ENCODE data around the gene IQCH. TPM values are rescaled to one million over a fixed set of nuclear protein-coding genes. Genes with fewer than 3 reads are reported as not detected.
A peak's percentile ranks its signal among the peaks of the same experiment; 100 is the strongest.

Gene IQCH
- total and polyA plus RNA-seq, 9 of the 15 experiments (the other 6 are each of a cell fraction or from before 2014, with no cell fraction given): 1.8 to 3.9 (median 2.7) TPM

DNA sequence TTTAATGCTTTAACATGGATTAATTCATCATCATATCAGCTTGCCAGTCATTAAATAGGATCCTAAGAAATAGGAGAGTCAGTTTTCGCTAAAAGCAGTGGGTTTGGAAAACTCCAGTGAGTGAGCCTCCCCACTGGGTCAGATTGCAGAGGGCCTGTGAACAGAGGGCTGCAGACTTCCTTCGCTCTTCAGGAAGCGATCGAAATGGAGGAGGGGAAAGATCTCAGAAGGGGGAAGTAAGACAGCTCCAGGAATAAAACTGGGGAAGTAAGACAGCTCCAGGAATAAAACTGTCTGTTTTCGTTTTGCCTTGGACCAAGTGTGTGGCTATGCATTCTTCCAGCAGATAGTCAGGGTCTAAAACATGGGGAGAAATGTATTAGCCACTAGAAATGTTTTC, 141.5 kb downstream of the IQCH start:
- Histone ChIP-seq H2AFZ (ENCODE audit: low read depth, low read length) (peak overlapping the region; percentile 49; the same call in 1 of the 2 replicates), H3K9ac (ENCODE audit: insufficient read depth in 1 of 2, low read depth in 2 of 2, low read length in 2 of 2) (no peak overlapping the region), H3K79me2 (ENCODE audit: control insufficient read depth, insufficient read depth, low read length) (no peaks in the 10 kb centered on the region), H3K4me2 (ENCODE audit: insufficient read depth, low read length) (peak overlapping the region; percentile 17; the same call in 1 of the 2 replicates), H3K4me3 (no peak overlapping the region), H3K36me3 (ENCODE audit: control insufficient read depth, insufficient read depth, low read length) (no peaks in the 10 kb centered on the region), H3K27ac (ENCODE audit: extremely low read depth, low read depth, low read length) (no peak overlapping the region), H3K9me1 (ENCODE audit: control insufficient read depth, insufficient read depth, low read length) (no peaks in the 10 kb centered on the region), H3K27me3 (ENCODE audit: control insufficient read depth in 2 of 2, insufficient read depth in 2 of 2, low read length in 2 of 2) (no peaks in the 10 kb centered on the region), H3K4me1 (replicated peaks in 1 of 2; ENCODE audit: control insufficient read depth in 2 of 2, insufficient read depth in 2 of 2, low read length in 2 of 2) (peaks cover 0 to 23% of the 10 kb centered on the region in 2 experiments; a peak in 3 of 5 replicates), H3K9me3 (replicated peaks; ENCODE audit: control insufficient read depth, insufficient read depth, low read depth, low read length) (no peaks in the 10 kb centered on the region), H4K20me1 (replicated peaks; ENCODE audit: control insufficient read depth, insufficient read depth, low read length) (no peaks in the 10 kb centered on the region)
- 16% methylated on average over 5 of the region's 5 CpGs for WGBS (ENCODE audit: insufficient coverage, low coverage, missing lambda C conversion rate)
- TF ChIP-seq CEBPG (CRISPR knock-in tag; IDR thresholded peaks at IDR 0.05): no peak
- TF ChIP-seq CEBPG (tag; conservative IDR thresholded peaks at IDR 0.05 in 1 of 2, IDR thresholded peaks at IDR 0.05 in 1 of 2): no peak
- TF ChIP-seq BDP1 (IDR thresholded peaks at IDR 0.05; ENCODE audit: insufficient read depth, insufficient read length): no peak
- intact Hi-C loops (cut with micrococcal nuclease) (no loop called here), in situ Hi-C loops (cut with MboI) (no loop called here)
- ChIA-PET POLR2A (interaction anchor here (0.6 to 2.2 kb wide), 3 partner anchors 10 to 28 kb away, joined by 3 to 11 read pairs (median 4); no protein-coding TSS in a partner anchor), CTCF (ENCODE audit: low intra/inter-chr PET ratio) (interaction anchor here (0.7 kb wide), 1 partner anchor 155 kb away, joined by 3 read pairs; no protein-coding TSS in a partner anchor)
- ATAC-seq (no peak), DNase-seq (ENCODE audit: extremely low read depth in 1 of 4, low spot score in 3 of 4) (no peak), FAIRE-seq (no peak)
- no TSS peak for BruUV-seq (replicated peaks)

DNA sequence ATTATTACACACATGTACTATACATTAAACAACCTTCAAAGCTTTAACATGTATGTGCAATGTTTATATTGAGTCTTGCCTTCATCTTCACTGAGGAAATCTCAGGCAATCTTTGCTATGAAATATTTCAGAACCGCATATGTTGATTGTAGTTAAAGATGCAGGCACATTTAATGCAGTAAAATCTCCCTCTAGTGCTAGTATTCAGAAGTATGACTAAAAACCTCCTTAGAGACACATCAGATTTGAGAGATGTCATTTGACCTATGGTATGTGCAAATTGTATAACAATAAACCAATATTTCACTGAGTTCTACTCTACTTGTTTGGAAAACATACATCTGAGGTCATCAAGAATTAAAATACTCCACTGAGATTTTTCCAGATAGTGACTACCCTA, 142.6 kb downstream of the IQCH start:
- ChIA-PET POLR2A (interaction anchor here (0.6 to 2.2 kb wide), 2 partner anchors 9 to 1273 kb away, joined by 3 to 11 read pairs; no protein-coding TSS in a partner anchor), CTCF (ENCODE audit: low intra/inter-chr PET ratio) (interaction anchor here (0.7 kb wide), 1 partner anchor 156 kb away, joined by 3 read pairs; no protein-coding TSS in a partner anchor)
- no peak overlapping the region for H3K9ac ChIP-seq (ENCODE audit: insufficient read depth in 1 of 2, low read depth in 2 of 2, low read length in 2 of 2)
- no peak overlapping the region for H3K27ac ChIP-seq (ENCODE audit: extremely low read depth, low read depth, low read length)
- peaks cover 0 to 23% of the 10 kb centered on the region in 2 experiments; a peak in 3 of 5 replicates for H3K4me1 ChIP-seq (replicated peaks in 1 of 2; ENCODE audit: control insufficient read depth in 2 of 2, insufficient read depth in 2 of 2, low read length in 2 of 2)
- H4K20me1 ChIP-seq (replicated peaks; ENCODE audit: control insufficient read depth, insufficient read depth, low read length): no peaks in the 10 kb centered on the region
- no TSS peak for BruUV-seq (replicated peaks)
- no peaks in the 10 kb centered on the region for H3K36me3 ChIP-seq (ENCODE audit: control insufficient read depth, insufficient read depth, low read length)
- 26% methylated on average over 1 of the region's 1 CpG for WGBS (ENCODE audit: insufficient coverage, low coverage, missing lambda C conversion rate)
- H3K79me2 ChIP-seq (ENCODE audit: control insufficient read depth, insufficient read depth, low read length): no peaks in the 10 kb centered on the region
- no peaks in the 10 kb centered on the region for H3K9me1 ChIP-seq (ENCODE audit: control insufficient read depth, insufficient read depth, low read length)
- ATAC-seq (no peak), FAIRE-seq (no peak), DNase-seq (ENCODE audit: extremely low read depth in 1 of 4, low spot score in 3 of 4) (no peak)
- H3K4me2 ChIP-seq (ENCODE audit: insufficient read depth, low read length): no peak overlapping the region
- H3K4me3 ChIP-seq: no peak overlapping the region
- no peak overlapping the region for H2AFZ ChIP-seq (ENCODE audit: low read depth, low read length)
- in situ Hi-C loops (cut with MboI) (no loop called here), intact Hi-C loops (cut with micrococcal nuclease) (no loop called here)
- H3K27me3 ChIP-seq (ENCODE audit: control insufficient read depth in 2 of 2, insufficient read depth in 2 of 2, low read length in 2 of 2): no peaks in the 10 kb centered on the region
- no peak for TF ChIP-seq BDP1 (IDR thresholded peaks at IDR 0.05; ENCODE audit: insufficient read depth, insufficient read length)
- TF ChIP-seq ZNF586 (CRISPR knock-in tag; conservative IDR thresholded peaks at IDR 0.05): no peak
- no peak for TF ChIP-seq CBFA2T3 (IDR thresholded peaks at IDR 0.05)
- no peak for TF ChIP-seq RBM17 (IDR thresholded peaks at IDR 0.05; ENCODE audit: borderline replicate concordance, low read depth, low read length)
- no peak for TF ChIP-seq TAL1 (IDR thresholded peaks at IDR 0.05)
- no peaks in the 10 kb centered on the region for H3K9me3 ChIP-seq (replicated peaks; ENCODE audit: control insufficient read depth, insufficient read depth, low read depth, low read length)

All from K562 (cell line).